ENCODE data around the gene ANKRD9. TPM values are rescaled to one million over a fixed set of nuclear protein-coding genes. Genes with fewer than 3 reads are reported as not detected.
A peak's percentile ranks its signal among the peaks of the same experiment; 100 is the strongest.

ANKRD9 gene
- total and polyA plus RNA-seq, 2 of the 13 experiments (the other 11 are each of a cell fraction or from before 2014, with no cell fraction given), result 10.0 to 15.0 TPM

GRCh38 chr14:102544747-102545460 lies 35.3 kb upstream of the ANKRD9 start (continued):
- no peak for TF ChIP-seq KIAA2018 (CRISPR knock-in tag; IDR thresholded peaks at IDR 0.05; ENCODE audit: borderline replicate concordance)
- TF ChIP-seq NR2F6 (IDR thresholded peaks at IDR 0.05), result no peak
- no peak for TF ChIP-seq NR2F6 (CRISPR knock-in tag; IDR thresholded peaks at IDR 0.05)
- TF ChIP-seq ASH2L (IDR thresholded peaks at IDR 0.05; ENCODE audit: insufficient read length, low read depth, low read length), result peak; percentile 20
- no peak for TF ChIP-seq IKZF4 (CRISPR knock-in tag; IDR thresholded peaks at IDR 0.05; ENCODE audit: borderline replicate concordance, low read depth, not compliant biosample characterization)
- peak; percentile 17; the same call in 1 of the 2 replicates for TF ChIP-seq ZNF709 (CRISPR knock-in tag; IDR thresholded peaks at IDR 0.05)
- no peak; the same call in 1 of the 2 replicates for TF ChIP-seq SALL2 (CRISPR knock-in tag; IDR thresholded peaks at IDR 0.05)
- TF ChIP-seq CERS6 (CRISPR knock-in tag; IDR thresholded peaks at IDR 0.05), result no peak
- TF ChIP-seq RBM39 (IDR thresholded peaks at IDR 0.05; ENCODE audit: low read depth, low read length, poor library complexity, severe bottlenecking), result peak; percentile 72
- no peak for TF ChIP-seq CREB1 (IDR thresholded peaks at IDR 0.05)
- TF ChIP-seq CREB1 (CRISPR knock-in tag; IDR thresholded peaks at IDR 0.05), result no peak
- peak; percentile 66; the same call in 1 of the 2 replicates for TF ChIP-seq ZBTB7A (CRISPR knock-in tag; IDR thresholded peaks at IDR 0.05)
- TF ChIP-seq HOXD1 (CRISPR knock-in tag; IDR thresholded peaks at IDR 0.05), result peak; percentile 33; the same call in 1 of the 2 replicates
- TF ChIP-seq CCDC6 (CRISPR knock-in tag; IDR thresholded peaks at IDR 0.05), result no peak; the same call in 1 of the 2 replicates
- TF ChIP-seq MAZ (IDR thresholded peaks at IDR 0.05; ENCODE audit: borderline replicate concordance, low read depth, low read length), result no peak
- TF ChIP-seq MAZ (CRISPR knock-in tag; IDR thresholded peaks at IDR 0.05; ENCODE audit: low read depth), result peak; percentile 77
- TF ChIP-seq TRIM24 (CRISPR knock-in tag; IDR thresholded peaks at IDR 0.05), result no peak
- TF ChIP-seq PHF21A (CRISPR knock-in tag; IDR thresholded peaks at IDR 0.05), result 0 out of 2 replicates have a peak, but pooled peaks have one; percentile 59
- no peak for TF ChIP-seq NR0B2 (CRISPR knock-in tag; IDR thresholded peaks at IDR 0.05)
- TF ChIP-seq PHF5A (CRISPR knock-in tag; IDR thresholded peaks at IDR 0.05; ENCODE audit: low read depth, unreplicated experiment), result no peak
